Choroid plexus epithelial cell (primary cell): ENCODE data around the gene CDK5R1.

Source experiments
- DNase-seq: peaks from one replicate; pipeline ENCODE4 v3.0.0-alpha.2; 2010; ENCODE audit warnings: low read depth
- H3K4me3 ChIP-seq: 2 replicates; pipeline ENCODE4 v1.5.1; 2011; ENCODE audit warnings: low read depth, mild to moderate bottlenecking, control low read depth, low read length, moderate library complexity
- CTCF ChIP-seq: conservative IDR thresholded peaks from 2 replicates; pipeline ENCODE4 v1.5.1; 2011; ENCODE audit warnings: low read depth, mild to moderate bottlenecking, control low read depth, inconsistent platforms, low read length, moderate library complexity

The CDK5R1 gene

GRCh38 chr17:32533296-32533695 lies 46.5 kb downstream of the CDK5R1 start:
- TF ChIP-seq CTCF, result no peak
- no peak for DNase-seq
- no peak overlapping the region for H3K4me3 ChIP-seq

GRCh38 chr17:32536736-32537643 lies 50.2 kb downstream of the CDK5R1 start:
- no peak for TF ChIP-seq CTCF
- H3K4me3 ChIP-seq, result no peak overlapping the region
- DNase-seq, result peak; percentile 86
